Activated T-cell treated with anti-CD3 and anti-CD28 coated beads, Interleukin-2, amount 50 U/mL, for 1 hour (primary cell): Measurements from ENCODE around the gene CA12.

ENCODE experiments used
- DNase-seq: peaks from one replicate; pipeline ENCODE4 v3.0.0-alpha.2; 2020

The CA12 gene

DNA sequence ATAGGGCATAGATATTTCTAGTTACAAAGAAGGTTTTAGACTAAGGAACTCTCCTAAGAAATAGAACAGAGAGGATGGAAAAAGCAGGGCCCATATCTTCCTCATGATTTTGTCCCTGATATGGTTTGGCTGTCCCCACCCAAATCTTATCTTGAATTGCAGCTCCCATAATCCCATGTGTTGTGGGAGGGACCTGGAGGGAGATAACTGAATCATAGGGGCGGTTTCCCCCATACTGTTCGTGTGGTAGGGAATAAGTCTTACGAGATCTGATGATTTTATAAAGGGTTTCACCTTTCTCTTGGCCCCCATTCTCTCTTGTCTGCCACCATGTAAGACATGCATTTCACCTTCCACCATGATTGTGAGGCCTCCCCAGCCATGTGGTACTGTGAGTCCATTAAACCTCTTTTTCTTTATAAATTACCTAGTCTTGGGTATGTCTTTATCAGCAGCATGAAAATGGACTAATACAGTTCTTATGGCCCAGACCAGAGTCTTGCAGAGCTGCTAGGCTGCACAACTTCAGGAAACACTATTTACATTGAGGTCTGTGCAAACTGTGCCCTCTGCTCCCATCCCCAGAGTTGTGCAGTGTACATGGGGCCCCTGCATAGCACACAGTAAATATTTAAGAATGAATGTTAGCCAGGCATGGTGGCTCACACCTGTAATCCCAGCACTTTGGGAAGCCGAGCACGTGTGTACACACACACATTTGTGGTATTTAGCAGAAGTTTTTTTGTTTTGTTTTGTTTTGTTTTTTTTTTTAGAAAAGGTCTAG lies 20.3 kb upstream of the CA12 start:
- DNase-seq = no peak

DNA sequence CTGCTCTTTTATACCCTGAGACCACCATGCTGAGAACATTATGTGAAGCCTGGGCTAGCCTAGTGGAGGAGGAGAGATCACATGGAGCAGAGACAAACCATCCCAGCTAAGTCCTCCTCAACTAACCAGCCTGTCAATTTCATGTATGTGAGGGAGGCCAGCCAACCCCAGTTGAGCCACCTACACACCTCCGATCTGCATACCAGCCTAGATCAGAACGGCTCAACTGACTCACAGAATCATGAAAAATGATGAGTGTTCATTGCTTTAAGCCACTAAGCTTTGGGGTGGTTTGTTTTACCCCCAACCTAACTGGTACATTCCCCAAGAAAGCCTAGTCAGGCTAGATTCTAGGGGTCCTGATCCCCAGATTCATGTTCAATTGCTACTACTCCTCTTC lies 19.4 kb upstream of the CA12 start:
- DNase-seq = no peak

DNA sequence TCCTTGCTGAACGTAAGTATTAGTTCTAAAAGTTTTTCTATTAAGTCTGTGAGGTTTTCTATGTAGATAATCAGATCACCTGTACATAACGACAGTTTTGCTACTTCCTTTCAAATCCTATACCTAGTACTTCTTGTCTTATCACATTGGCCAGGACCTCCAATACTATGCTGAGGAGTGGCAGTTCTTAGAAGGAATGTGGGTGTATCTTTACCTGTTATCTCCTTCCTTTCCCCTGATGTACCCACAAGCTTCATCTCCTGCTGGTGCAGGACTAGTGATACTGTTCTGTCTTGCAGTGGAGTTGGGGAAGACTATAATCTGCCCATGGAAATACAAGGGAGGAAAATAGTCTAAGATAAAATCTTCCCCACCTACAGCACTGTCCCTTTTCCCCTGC lies 16.8 kb upstream of the CA12 start:
- DNase-seq = no peak

- no peak for DNase-seq
Observed at GRCh38 chr15:63396152-63396928, 14.7 kb upstream of the CA12 start.

- DNase-seq = no peak
Observed at GRCh38 chr15:63395730-63396151, 14.1 kb upstream of the CA12 start.

GRCh38 chr15:63392361-63393009 lies 10.8 kb upstream of the CA12 start:
- no peak for DNase-seq

DNA sequence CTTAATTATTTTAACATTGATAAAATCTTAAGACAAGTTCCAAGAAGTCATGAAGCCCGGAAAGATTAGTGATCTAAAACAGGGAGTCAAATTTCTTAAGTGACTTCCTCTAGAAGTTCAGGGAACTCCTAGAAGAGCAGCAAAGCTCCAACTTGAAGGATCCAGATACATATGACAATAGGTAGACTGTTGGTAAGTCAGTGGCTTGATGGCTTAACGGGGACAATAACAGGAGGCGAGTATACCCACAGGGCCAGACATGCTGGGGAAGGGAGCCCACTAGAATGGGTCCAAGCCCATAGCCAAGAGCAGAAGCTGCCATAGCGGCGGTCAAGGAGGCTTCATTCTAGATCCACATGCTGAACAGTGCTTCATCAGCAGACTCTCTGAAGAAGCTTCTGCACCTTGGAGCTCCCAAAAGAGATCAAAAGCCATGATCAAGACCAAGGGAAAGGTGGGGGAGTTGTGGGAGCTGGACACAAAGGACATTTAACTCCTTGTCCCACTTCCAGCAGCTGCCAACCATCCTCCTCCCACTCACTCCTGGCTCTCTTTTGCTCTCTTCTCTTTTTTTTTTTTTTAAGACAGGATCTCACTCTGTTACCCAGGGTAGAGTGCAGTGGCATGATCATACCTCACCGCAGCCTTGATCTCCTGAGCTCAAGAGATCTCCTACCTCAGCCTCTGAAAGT lies 10.2 kb upstream of the CA12 start:
- DNase-seq = no peak

DNA sequence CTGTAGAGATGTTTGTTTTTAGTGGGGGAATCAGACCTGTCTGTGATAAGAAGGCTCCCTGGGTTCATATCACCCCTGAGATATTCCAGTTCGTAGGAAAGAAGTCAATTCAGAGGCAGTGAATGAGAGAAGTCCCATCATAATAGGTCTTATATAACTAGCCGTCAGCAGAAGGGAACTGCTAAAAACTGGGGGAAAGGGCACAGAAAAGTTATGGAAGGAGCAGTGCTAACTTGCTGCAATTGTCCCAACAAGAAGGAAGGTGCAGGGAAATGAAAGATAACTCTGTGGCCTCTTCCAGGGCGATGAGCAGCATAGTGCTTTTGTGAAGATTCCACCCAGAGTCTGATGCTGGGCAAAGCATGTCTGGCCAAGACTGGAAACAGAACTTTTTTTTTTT lies 9.0 kb upstream of the CA12 start:
- no peak for DNase-seq

- no peak for DNase-seq
Observed at GRCh38 chr15:63389902-63390670, 8.4 kb upstream of the CA12 start.

DNA sequence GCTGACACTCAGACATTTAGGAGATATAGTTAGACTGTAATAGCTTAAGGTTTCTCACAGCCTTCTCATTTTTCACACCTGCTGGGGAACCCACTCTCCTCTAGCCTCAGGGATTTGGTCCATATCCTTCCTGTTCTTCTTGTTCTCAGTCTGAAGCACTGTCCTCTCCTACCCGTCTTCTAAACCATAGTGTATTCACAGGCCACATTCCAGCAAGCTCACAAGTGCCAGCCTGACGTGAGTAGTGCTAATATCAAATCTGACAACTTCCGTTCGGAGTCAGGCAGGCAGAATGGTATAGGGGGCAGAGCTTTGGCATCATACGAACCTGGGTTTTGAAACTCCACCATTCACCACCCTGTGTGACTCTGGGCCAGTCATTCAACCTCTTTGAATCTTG lies 6.9 kb upstream of the CA12 start:
- DNase-seq = no peak

DNA sequence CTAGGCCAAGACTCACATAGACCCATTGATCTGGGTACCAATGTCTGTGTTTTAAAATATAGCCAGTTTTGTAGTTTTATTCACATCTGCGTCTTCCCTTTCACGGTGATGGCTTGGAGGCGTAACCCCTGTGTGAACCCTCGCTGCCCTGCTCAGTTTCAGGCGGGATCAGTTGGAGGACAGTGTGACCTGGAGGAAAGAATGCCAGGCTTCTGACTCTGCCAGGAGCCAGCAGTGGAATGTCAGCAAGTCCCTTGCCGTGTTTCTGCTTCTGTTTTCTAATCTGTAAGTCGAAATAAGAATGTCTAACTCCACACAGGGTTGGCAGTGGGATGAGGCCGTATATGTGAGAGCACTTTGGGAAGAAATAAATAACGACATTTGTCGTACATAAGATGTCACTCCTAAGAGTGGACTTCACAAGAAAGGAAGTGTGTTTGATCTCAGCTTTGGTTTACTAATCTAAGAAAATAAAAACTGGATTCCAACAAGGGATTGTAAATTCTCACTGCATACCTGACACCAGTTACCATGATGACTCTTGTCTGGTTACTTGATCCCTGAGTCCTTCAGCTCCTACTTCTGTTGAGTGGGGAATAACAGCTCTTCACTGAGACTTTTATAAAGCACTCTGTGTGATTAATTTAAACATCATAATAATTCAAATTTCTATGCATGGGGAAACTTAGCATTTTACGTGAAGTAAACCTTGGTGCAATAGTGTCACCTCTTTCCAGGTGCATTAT lies 6.3 kb upstream of the CA12 start:
- no peak for DNase-seq

GRCh38 chr15:63385911-63386531 lies 4.4 kb upstream of the CA12 start:
- DNase-seq = no peak

- no peak for DNase-seq
Observed at GRCh38 chr15:63384906-63385305, 3.3 kb upstream of the CA12 start.

DNA sequence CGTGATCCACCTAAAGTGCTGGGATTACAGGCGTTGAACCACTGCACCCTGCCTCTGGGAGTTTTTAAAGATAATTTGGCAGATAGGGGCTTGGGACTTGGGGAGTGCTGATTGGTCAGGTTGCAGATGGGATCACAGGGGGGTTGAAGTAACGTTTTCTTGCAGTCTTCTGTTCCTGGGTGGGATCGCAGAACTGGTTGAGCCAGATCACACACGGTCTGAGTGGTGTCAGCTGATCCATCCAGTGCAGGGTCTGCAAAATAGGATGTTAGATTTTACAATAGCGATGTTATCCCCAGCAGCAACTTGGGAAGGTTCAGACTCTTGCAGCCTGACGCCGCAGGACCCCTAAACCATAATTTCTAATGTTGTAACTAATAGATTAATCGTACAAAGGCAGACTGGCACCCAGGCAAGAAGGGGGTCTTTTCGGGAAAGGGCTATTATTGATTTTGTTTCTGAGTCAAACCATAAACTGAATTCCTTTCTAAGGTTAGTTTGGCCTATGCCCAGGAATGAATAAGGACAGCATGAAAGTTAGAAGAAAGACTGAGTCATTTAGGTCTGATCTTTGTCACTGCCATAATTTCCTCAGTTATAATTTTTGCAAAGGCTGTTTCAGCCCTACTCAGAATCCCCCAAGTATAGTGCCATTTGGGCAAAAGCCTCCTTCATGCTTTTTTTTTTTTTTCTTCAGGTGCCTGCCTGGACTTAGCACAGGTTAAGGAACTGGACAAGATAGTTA lies 1.5 kb upstream of the CA12 start:
- DNase-seq = no peak

DNA sequence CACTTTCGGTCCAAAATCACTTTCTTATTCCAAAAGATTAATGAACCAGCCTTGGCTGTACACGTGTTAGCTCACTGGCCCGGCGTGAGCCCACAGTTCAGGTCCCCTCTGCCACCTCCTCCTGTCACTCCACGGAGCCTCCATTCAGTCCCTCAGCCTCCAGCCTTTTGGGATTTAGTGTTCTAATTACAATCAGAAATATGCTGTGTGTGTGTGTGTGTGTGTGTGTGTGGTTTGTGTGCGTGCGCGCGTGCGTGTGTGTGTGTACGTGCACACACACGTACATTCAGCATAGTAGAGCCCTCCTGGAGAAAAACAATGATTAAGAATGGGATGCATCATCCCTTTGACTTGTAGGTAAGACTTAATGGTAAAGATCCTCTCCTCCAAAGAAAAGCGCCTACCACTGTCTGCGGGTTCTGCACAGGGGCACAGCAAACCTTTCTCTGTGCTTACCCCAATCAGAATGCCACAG lies 801 bp downstream of the CA12 start:
- DNase-seq = no peak

GRCh38 chr15:63380151-63380807 lies 1.4 kb downstream of the CA12 start:
- no peak for DNase-seq

GRCh38 chr15:63379492-63380150 lies 2.0 kb downstream of the CA12 start:
- no peak for DNase-seq

DNA sequence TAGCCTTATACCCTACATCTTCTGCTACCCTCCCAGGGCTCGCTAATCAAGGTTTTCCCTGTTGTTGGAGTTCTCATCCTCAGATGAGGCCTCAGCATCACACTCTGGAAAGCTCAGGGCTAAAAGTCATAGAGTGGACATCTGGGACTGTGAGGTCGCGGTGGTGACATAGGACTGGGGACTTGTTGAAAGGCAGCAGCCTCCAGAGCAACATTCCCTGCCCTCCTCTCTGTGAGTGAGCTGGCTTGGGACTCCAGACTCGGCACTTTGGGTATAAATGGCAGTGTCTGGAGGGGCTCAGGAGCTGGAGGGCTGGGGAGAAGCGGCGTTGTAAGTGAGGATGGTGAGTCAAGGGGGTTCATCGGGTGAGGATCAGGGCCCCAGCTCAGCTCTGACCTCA lies 2.7 kb downstream of the CA12 start:
- DNase-seq = no peak
